BLaER1 (cell line): ENCODE measurements around the gene CPLX1.
"Not testable (repeated sequence)": the region's sequence is repeated elsewhere in the genome, so short reads cannot be mapped to it uniquely, and the experiment has no call there.

ENCODE experiments used
- H3K27ac ChIP-seq: shearing (Covaris generic); formaldehyde crosslinking; 2 replicates; pipeline ENCODE4 v1.8.1; 2022
- H3K27me3 ChIP-seq: shearing (Covaris generic); formaldehyde crosslinking; 2 replicates; pipeline ENCODE4 v1.8.1; 2022
- H3K36me3 ChIP-seq: shearing (Covaris generic); formaldehyde crosslinking; 2 replicates; pipeline ENCODE4 v1.8.1; 2022
- H3K4me1 ChIP-seq: shearing (Covaris generic); formaldehyde crosslinking; 2 replicates; pipeline ENCODE4 v1.8.1; 2022
- H3K4me2 ChIP-seq: shearing (Covaris generic); formaldehyde crosslinking; 2 replicates; pipeline ENCODE4 v1.8.1; 2022
- H3K4me3 ChIP-seq: shearing (Covaris generic); formaldehyde crosslinking; 2 replicates; pipeline ENCODE4 v1.8.1; 2022
- H3K9ac ChIP-seq: shearing (Covaris generic); formaldehyde crosslinking; 2 replicates; pipeline ENCODE4 v1.8.1; 2022
- H3K9me3 ChIP-seq: shearing (Covaris generic); formaldehyde crosslinking; 2 replicates; pipeline ENCODE4 v1.8.1; 2022
- H4K20me1 ChIP-seq: shearing (Covaris generic); formaldehyde crosslinking; 2 replicates; pipeline ENCODE4 v1.8.1; 2022
- Cebpa-rat ChIP-seq: shearing (Covaris generic); IDR thresholded peaks from 2 replicates; pipeline ENCODE4 v1.8.1; 2022

CPLX1 gene

DNA sequence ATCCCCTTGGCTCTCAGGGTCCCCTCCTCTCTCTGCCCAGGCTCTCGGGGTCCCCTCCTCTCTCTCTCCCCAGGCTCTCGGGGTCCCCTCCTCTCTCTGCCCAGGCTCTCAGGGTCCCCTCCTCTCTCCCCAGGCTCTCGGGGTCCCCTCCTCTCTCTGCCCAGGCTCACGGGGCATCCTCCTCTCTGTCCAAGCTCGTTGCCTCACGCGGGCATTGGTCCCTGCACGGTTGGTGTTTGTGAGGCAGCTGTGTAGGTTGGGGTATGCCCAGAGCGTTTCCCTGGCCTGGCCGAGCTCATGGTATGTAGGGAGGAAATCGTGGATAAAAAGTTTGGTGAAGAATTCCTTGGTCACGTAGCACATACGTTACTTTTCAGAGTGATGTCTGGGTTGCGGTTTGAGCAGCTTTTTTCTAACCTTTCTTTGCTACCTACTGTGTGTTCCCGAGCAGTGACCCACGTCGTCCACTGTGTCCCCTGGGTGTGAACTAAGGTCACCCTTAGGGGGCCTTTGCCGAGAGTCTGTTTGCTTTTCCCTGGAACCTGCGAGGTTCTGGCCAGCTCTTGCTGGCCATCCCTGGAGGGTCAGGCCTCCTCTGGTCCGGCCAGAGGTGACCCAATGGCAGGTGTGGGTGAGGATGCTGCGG lies 83.7 kb downstream of the CPLX1 start:
- Histone ChIP-seq H3K4me3 (no peak overlapping the region), H4K20me1 (peaks cover 73% of the 10 kb centered on the region), H3K9me3 (no peaks in the 10 kb centered on the region), H3K4me2 (no peak overlapping the region), H3K36me3 (peaks cover 72% of the 10 kb centered on the region), H3K4me1 (peaks cover 20% of the 10 kb centered on the region), H3K27me3 (no peaks in the 10 kb centered on the region), H3K9ac (no peak overlapping the region), H3K27ac (no peak overlapping the region)
- no peak for TF ChIP-seq Cebpa-rat

DNA sequence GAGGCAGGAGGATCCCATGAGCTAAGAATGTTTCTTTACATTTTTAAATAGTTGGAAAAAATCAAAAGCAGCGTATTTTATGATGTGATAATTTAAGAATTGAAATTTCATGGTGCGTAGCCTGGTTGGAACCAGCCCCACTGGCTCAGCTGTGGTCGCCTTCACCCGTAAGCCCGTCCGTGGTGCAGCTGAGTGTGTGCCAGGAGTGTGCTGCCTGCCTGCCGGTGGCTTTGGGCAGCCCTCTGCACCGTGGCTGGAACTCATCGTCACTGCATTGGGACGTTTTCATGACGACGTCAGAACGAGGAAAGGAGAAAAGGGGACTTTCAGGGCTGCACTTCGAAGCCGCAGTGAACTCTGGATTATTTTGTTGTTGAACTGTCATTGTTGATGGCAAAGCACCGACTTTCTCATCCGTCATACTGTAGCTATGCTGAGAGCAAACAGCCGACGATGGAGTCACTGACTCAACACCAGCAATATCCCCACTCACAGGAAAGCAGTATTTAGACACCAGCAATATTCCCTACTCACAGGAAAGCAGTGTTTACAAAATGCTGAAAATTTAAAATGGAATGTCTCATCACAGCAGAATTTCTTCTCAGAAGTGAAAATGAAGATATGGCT lies 85.2 kb downstream of the CPLX1 start:
- TF ChIP-seq Cebpa-rat, result no peak
- Histone ChIP-seq H4K20me1 (peaks cover 85% of the 10 kb centered on the region), H3K9me3 (no peaks in the 10 kb centered on the region), H3K36me3 (peaks cover 87% of the 10 kb centered on the region), H3K27ac (no peak overlapping the region), H3K27me3 (no peaks in the 10 kb centered on the region), H3K4me3 (no peak overlapping the region), H3K4me2 (no peak overlapping the region), H3K4me1 (peaks cover 23% of the 10 kb centered on the region), H3K9ac (no peak overlapping the region)

DNA sequence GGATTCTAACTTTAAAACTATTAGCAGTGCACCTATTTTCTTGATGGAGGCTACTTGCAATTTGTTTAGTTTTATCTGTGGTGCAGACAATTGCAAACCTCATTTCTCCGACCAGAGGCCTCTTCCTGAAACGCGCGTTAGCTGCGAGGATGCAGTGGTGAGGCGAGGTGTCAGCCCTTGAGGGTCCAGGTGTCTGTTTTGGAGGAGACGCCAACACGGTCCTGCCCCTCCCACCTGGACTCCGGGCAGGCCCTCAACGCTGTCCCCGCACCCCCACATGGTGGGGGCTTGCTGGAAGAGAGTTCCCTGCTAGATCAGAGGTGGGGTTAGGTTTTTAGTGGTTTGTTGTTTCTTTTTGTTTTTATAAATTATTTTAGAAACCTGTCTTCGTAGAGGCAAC lies 85.9 kb downstream of the CPLX1 start:
- Histone ChIP-seq H3K4me2 (no peak overlapping the region), H3K9ac (no peak overlapping the region), H3K36me3 (peaks cover 94% of the 10 kb centered on the region), H3K27me3 (no peaks in the 10 kb centered on the region), H3K27ac (no peak overlapping the region), H3K4me1 (peaks cover 23% of the 10 kb centered on the region), H3K4me3 (no peak overlapping the region), H4K20me1 (peaks cover 93% of the 10 kb centered on the region), H3K9me3 (no peaks in the 10 kb centered on the region)
- no peak for TF ChIP-seq Cebpa-rat

DNA sequence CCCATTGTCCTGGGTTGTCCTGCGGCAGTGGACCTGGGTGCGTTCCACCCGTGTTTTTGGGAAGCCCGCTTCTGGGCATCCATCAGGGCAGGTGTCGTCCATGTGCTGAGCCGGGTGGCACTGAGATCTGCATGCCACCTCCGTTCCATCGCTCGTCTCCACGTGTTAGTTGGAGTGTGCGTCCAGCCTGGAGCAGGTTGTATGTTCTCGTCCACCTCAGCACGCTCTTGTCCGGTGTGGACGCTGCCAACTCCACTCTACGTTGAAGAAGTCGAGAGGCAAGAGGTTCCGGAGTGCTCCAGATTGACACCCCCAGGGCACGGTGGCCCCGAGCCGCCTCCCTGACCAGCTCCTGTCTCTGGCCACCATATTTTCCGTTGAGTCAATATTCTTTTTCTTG lies 86.4 kb downstream of the CPLX1 start:
- Histone ChIP-seq H3K4me1 (peaks cover 23% of the 10 kb centered on the region), H3K4me2 (no peak overlapping the region), H3K9me3 (no peaks in the 10 kb centered on the region), H3K27me3 (no peaks in the 10 kb centered on the region), H4K20me1 (peaks cover 97% of the 10 kb centered on the region), H3K27ac (no peak overlapping the region), H3K36me3 (peaks cover 98% of the 10 kb centered on the region), H3K9ac (no peak overlapping the region), H3K4me3 (no peak overlapping the region)
- TF ChIP-seq Cebpa-rat, result no peak

DNA sequence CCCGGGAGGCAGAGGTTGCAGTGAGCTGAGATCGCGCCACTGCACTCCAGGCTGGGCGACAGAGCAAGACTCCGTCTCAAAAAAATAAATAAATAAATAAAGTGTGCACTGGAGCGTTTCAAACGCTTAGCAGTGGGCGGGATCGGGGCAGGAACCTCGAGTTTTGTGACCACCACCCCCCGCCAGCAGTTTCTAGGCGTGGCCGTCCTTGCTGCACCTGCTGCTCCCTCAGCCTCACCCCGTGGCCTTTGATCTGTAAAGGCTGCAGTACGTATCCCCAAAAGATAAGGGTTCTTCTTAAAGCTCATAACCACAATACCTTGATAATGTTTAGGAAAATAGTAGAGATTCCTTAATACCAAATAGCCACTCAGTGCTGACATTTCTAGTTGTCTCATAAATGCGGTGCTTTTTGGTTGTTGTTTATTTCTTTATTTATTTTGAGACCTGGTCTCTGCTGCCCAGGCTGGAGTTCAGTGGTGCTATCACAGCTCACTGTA lies 87.1 kb downstream of the CPLX1 start:
- peaks cover 98% of the 10 kb centered on the region for H3K36me3 ChIP-seq
- H3K27ac ChIP-seq, result no peak overlapping the region
- no peaks in the 10 kb centered on the region for H3K9me3 ChIP-seq
- H3K4me3 ChIP-seq, result no peak overlapping the region
- peaks cover 23% of the 10 kb centered on the region for H3K4me1 ChIP-seq
- H4K20me1 ChIP-seq, result peaks cover 95% of the 10 kb centered on the region
- no peak overlapping the region for H3K9ac ChIP-seq
- H3K4me2 ChIP-seq, result peak overlapping the region; percentile 43
- H3K27me3 ChIP-seq, result no peaks in the 10 kb centered on the region
- TF ChIP-seq Cebpa-rat, result no peak

DNA sequence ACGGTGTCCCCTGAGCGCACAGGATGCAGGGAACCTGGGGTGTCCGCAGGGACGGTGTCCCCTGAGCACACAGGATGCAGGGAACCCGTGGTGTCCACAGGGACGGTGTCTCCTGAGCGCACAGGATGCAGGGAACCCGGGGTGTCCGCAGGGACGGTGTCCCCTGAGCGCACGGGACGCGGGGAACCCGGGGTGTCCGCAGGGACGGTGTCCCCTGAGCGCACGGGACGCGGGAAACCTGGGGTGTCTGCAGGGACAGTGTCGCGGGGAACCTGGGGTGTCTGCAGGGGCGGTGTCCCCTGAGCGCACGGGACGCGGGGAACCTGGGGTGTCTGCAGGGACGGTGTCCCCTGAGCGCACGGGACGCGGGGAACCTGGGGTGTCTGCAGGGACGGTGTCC lies 89.4 kb downstream of the CPLX1 start:
- not testable (repeated sequence) for H3K9me3 ChIP-seq, H3K9ac ChIP-seq, H3K4me3 ChIP-seq, H3K27me3 ChIP-seq, H3K27ac ChIP-seq, H3K4me2 ChIP-seq
- H3K36me3 ChIP-seq, result peaks cover 93% of the 10 kb centered on the region
- H3K4me1 ChIP-seq, result peaks cover 23% of the 10 kb centered on the region
- peaks cover 89% of the 10 kb centered on the region for H4K20me1 ChIP-seq

DNA sequence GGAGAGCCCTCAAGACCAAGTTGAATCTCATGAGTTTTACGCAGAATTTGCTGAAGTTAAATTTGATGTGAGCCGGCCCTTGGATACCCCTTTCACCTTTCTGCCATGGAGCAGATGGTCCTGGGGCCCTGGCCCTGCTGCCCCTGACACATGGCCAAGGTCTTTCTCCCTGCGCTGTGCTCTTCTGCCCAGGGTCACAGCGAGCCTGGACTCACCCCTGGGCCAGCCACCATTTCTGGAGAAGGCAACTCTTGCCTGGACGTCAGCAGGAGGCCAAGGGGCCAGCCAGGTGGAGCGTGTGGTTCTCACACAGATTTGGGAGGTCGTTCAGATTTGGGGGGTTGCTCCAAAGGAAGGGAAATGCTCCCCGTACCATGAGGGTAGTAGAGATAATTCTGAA lies 90.3 kb downstream of the CPLX1 start:
- Histone ChIP-seq H3K27ac (no peak overlapping the region), H3K4me1 (peaks cover 23% of the 10 kb centered on the region), H4K20me1 (peaks cover 88% of the 10 kb centered on the region), H3K9ac (no peak overlapping the region), H3K4me2 (no peak overlapping the region), H3K27me3 (no peaks in the 10 kb centered on the region), H3K9me3 (peaks cover under 1% of the 10 kb centered on the region; the same call in 1 of the 2 replicates), H3K4me3 (no peak overlapping the region), H3K36me3 (peaks cover 92% of the 10 kb centered on the region)
- TF ChIP-seq Cebpa-rat, result no peak
